ENCODE measurements around the gene SLC35F5.
"Not testable (repeated sequence)": the region's sequence is repeated elsewhere in the genome, so short reads cannot be mapped to it uniquely, and the experiment has no call there.

SLC35F5 gene

GRCh38 chr2:113756355-113757137, at the start of gene SLC35F5:
SLC35F5 (minus strand) TSS chr2:113756642; CDS start chr2:113756409, 233 bp downstream.
- DNase-seq (ENCODE audit: low read depth): peak; percentile 72

- DNase-seq (ENCODE audit: low read depth): no peak
These were observed 42.9 kb upstream of the SLC35F5 start for GRCh38 chr2:113799375-113799774.

- DNase-seq (ENCODE audit: low read depth): no peak
These were observed 40.8 kb upstream of the SLC35F5 start for GRCh38 chr2:113797237-113797636.

- no peak for DNase-seq (ENCODE audit: low read depth)
These were observed 40.2 kb upstream of the SLC35F5 start for GRCh38 chr2:113796592-113797175.

GRCh38 chr2:113795405-113795920, 39.0 kb upstream of the SLC35F5 start:
- DNase-seq (ENCODE audit: low read depth): no peak

GRCh38 chr2:113791697-113792590, 35.5 kb upstream of the SLC35F5 start:
- DNase-seq (ENCODE audit: low read depth): no peak

GRCh38 chr2:113784823-113785744, 28.6 kb upstream of the SLC35F5 start:
- DNase-seq (ENCODE audit: low read depth): no peak

- DNase-seq (ENCODE audit: low read depth): no peak
These were observed 24.0 kb upstream of the SLC35F5 start for GRCh38 chr2:113780472-113780871.

GRCh38 chr2:113777371-113777770, 20.9 kb upstream of the SLC35F5 start:
- DNase-seq (ENCODE audit: low read depth): no peak

- no peak for DNase-seq (ENCODE audit: low read depth)
These were observed 20.5 kb upstream of the SLC35F5 start for GRCh38 chr2:113776949-113777348.

- not testable (repeated sequence) for DNase-seq (ENCODE audit: low read depth)
These were observed 18.2 kb upstream of the SLC35F5 start for GRCh38 chr2:113774616-113775015.

GRCh38 chr2:113770929-113771328, 14.5 kb upstream of the SLC35F5 start:
- DNase-seq (ENCODE audit: low read depth): no peak

- no peak for DNase-seq (ENCODE audit: low read depth)
These were observed 13.1 kb upstream of the SLC35F5 start for GRCh38 chr2:113769555-113769954.

GRCh38 chr2:113768770-113769169, 12.3 kb upstream of the SLC35F5 start:
- DNase-seq (ENCODE audit: low read depth): no peak

- no peak for DNase-seq (ENCODE audit: low read depth)
These were observed 11.5 kb upstream of the SLC35F5 start for GRCh38 chr2:113767811-113768460.

GRCh38 chr2:113765276-113765675, 8.8 kb upstream of the SLC35F5 start:
- no peak for DNase-seq (ENCODE audit: low read depth)

GRCh38 chr2:113762377-113763118, 6.1 kb upstream of the SLC35F5 start:
- peak; percentile 73 for DNase-seq (ENCODE audit: low read depth)

GRCh38 chr2:113760400-113760799, 4.0 kb upstream of the SLC35F5 start:
- DNase-seq (ENCODE audit: low read depth): peak; percentile 74

- DNase-seq (ENCODE audit: low read depth): no peak
These were observed 756 bp upstream of the SLC35F5 start for GRCh38 chr2:113757138-113757657.

Measured in fibroblast of the conjunctiva (primary cell).